IPS-20b (cell line): ENCODE data around the gene TMEM161A.
"Not testable (repeated sequence)": the region's sequence is repeated elsewhere in the genome, so short reads cannot be mapped to it uniquely, and the experiment has no call there.

Experiments used
- H3K27ac ChIP-seq: one replicate; pipeline ENCODE4 v1.5.1; 2013; ENCODE audit warnings: low read length
- H3K27me3 ChIP-seq: 2 replicates; pipeline ENCODE4 v1.6.1; 2013; ENCODE audit warnings: mild to moderate bottlenecking, low read length, inconsistent platforms; ENCODE audit not compliant: insufficient read depth
- H3K36me3 ChIP-seq: 2 replicates; pipeline ENCODE4 v1.6.1; 2013; ENCODE audit warnings: low read depth, mild to moderate bottlenecking, inconsistent platforms, low read length, moderate library complexity; ENCODE audit not compliant: insufficient read depth
- H3K4me1 ChIP-seq: 2 replicates; pipeline ENCODE4 v1.6.1; 2013; ENCODE audit warnings: mild to moderate bottlenecking, control low read depth, inconsistent platforms, low read length, moderate library complexity; ENCODE audit not compliant: insufficient read depth
- H3K4me3 ChIP-seq: 2 replicates; pipeline ENCODE4 v1.5.1; 2013; ENCODE audit warnings: mild to moderate bottlenecking, low read length, inconsistent platforms
- H3K9ac ChIP-seq: 2 replicates; pipeline ENCODE4 v1.6.1; 2013; ENCODE audit warnings: low read depth, mild to moderate bottlenecking, inconsistent platforms, low read length, moderate library complexity
- H3K9me3 ChIP-seq: 2 replicates; pipeline ENCODE4 v1.6.1; 2013; ENCODE audit warnings: mild to moderate bottlenecking, low read depth, low read length, inconsistent platforms; ENCODE audit not compliant: insufficient read depth

Gene TMEM161A

DNA sequence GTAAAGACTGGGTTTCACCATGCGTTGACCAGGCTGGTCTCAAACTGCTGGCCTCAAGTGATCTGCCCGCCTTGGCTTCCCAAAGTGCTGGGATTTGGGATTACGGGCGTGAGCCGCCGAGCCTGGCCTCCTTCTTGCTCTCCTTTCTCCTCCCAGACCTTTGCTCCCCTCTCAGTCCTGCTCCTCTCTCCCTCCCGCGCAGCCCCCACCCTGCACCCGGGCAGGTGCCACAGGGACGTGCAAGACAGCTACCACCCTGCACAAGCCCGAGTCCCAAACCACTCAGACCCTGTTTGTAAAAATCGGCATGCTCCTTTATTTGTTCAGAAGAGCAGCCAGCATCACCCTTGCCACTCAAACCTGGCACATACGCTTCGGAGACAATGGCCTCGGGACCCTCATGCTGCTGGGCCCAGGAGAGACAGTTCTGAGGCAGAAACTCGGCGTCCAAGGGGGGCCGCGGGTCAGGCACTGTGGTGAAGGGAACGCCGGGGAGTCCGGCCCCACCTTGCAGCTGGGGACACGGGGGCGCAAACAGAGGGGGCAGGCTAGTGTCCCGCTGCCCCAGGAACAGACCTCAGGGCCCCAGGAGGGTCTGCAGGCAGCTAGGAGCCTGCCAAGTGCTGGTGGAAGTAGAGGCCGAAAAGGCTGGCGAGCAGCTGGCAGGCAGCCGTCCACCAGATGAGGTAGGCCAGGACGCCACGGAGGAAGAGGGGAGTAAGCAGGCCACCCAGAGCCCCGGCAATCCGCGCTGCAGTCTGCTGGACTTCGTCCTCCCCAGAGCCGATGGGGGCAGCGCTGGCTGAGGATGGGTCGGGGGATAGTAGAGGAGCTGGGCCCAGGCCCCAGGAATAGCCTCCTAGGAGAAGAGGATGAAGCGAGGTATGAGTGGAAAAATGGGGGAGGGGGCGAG, 18.7 kb downstream of the TMEM161A start:
- Histone ChIP-seq H3K27ac (no peak overlapping the region), H3K9ac (peak overlapping the region; percentile 45; the same call in 1 of the 2 replicates), H3K36me3 (peaks cover 13% of the 10 kb centered on the region; the same call in 1 of the 2 replicates)

DNA sequence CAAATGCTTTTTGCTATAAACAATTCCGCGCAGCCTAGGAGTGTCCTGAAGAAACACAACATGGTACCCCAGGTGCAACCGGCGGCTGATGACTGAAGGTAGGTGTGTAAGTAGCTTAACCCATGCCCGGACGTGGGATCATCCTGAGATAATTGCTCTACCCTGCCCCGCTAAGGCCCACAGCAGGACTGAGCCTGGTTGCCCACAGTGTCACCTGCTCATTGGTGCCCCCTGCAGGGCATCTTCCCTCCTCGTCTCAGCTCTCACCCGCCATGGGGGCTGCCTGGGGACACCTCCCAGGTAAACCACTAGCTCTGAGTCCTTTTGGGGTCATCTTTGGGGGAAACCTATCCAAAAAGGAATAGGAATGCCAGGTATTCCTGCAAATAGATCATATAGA, 22.3 kb downstream of the TMEM161A start:
- peaks cover 5% of the 10 kb centered on the region; the same call in 1 of the 2 replicates for H3K4me1 ChIP-seq
- H3K9ac ChIP-seq, result no peak overlapping the region
- H3K4me3 ChIP-seq, result no peak overlapping the region
- no peaks in the 10 kb centered on the region for H3K27me3 ChIP-seq
- H3K27ac ChIP-seq, result no peak overlapping the region
- H3K36me3 ChIP-seq, result peaks cover 13% of the 10 kb centered on the region; the same call in 1 of the 2 replicates
- H3K9me3 ChIP-seq, result no peaks in the 10 kb centered on the region

More for the DNA sequence above, 18.7 kb downstream of the TMEM161A start:
- no peak overlapping the region for H3K4me3 ChIP-seq
- H3K9me3 ChIP-seq, result no peaks in the 10 kb centered on the region
- no peaks in the 10 kb centered on the region for H3K27me3 ChIP-seq
- peaks cover 7% of the 10 kb centered on the region; the same call in 1 of the 2 replicates for H3K4me1 ChIP-seq

- Histone ChIP-seq H3K36me3 (no peaks in the 10 kb centered on the region), H3K9ac (no peak overlapping the region), H3K27ac (no peak overlapping the region), H3K27me3 (no peaks in the 10 kb centered on the region), H3K9me3 (no peaks in the 10 kb centered on the region), H3K4me1 (no peaks in the 10 kb centered on the region; the same call in 1 of the 2 replicates), H3K4me3 (no peak overlapping the region)
Measured at GRCh38 chr19:19113040-19113626, 25.1 kb downstream of the TMEM161A start.

DNA sequence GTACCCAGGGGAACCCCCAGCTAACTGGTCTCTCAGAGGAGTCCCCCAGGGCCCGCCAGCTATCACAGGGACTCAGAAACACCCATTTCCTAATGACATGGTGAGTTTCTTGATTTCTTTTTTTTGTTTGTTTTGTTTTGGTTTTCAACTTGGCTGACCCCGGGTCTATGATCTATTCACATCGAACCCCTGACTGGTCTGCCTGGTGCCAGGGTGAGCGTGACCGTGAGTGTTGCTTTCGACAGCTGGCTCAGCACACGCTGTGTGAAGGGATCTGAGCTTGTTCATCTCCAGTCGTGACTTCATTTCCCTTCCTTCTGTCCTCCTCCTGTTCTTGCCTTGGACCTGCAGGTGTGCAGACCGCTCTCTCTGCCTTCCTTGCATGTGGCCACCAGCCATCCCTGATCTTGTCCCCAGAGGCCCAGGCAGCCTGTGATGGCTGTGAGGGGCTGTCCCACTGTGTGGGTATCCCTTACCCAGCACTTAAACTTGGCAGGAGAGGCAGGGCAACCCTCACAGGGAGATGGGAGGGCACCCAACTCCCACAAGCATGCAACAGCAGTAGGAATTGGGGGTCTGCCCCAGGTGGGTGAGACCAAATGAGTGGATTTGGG, 26.2 kb downstream of the TMEM161A start:
- H3K27me3 ChIP-seq, result no peaks in the 10 kb centered on the region
- H3K36me3 ChIP-seq, result no peaks in the 10 kb centered on the region
- no peak overlapping the region for H3K9ac ChIP-seq
- no peaks in the 10 kb centered on the region; the same call in 1 of the 2 replicates for H3K4me1 ChIP-seq
- H3K9me3 ChIP-seq, result no peaks in the 10 kb centered on the region
- H3K27ac ChIP-seq, result no peak overlapping the region
- H3K4me3 ChIP-seq, result no peak overlapping the region

DNA sequence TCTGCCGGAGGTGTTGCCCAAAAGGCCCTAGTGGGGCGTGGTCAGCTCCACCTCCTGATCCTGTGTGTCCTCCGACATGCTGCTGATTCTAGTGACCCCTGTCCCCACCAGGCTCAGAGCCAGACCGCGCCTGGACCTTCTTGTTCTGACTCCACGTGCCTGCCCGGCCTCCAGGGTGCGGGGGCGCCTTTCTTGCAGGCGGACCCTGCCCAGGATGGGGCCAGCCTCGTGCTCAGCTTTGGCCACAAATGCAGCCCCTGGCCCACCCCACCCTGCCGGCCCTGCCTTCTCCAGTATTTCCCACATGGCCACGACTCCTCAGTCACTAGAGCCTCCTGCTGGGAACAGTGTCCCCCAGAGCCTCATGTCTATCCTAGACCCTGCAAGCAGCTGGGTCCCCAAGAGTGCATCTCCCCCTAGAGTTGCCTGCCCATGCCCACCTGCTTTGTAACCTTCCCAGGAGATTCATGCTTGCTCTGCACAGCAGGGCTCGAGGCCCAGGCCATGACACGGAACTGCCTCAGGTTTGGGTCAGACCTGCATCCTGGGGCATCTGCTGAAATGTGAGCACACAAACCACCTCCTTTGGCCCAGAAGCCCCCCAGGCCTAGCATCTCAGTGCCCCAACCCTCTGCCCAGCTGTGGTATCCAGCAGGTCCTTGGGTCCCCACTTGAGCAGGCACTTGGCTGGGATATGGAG, 27.0 kb downstream of the TMEM161A start:
- no peak overlapping the region for H3K9ac ChIP-seq
- no peak overlapping the region for H3K4me3 ChIP-seq
- H3K4me1 ChIP-seq, result no peaks in the 10 kb centered on the region; the same call in 1 of the 2 replicates
- no peaks in the 10 kb centered on the region for H3K36me3 ChIP-seq
- no peaks in the 10 kb centered on the region for H3K9me3 ChIP-seq
- H3K27me3 ChIP-seq, result no peaks in the 10 kb centered on the region
- H3K27ac ChIP-seq, result no peak overlapping the region

DNA sequence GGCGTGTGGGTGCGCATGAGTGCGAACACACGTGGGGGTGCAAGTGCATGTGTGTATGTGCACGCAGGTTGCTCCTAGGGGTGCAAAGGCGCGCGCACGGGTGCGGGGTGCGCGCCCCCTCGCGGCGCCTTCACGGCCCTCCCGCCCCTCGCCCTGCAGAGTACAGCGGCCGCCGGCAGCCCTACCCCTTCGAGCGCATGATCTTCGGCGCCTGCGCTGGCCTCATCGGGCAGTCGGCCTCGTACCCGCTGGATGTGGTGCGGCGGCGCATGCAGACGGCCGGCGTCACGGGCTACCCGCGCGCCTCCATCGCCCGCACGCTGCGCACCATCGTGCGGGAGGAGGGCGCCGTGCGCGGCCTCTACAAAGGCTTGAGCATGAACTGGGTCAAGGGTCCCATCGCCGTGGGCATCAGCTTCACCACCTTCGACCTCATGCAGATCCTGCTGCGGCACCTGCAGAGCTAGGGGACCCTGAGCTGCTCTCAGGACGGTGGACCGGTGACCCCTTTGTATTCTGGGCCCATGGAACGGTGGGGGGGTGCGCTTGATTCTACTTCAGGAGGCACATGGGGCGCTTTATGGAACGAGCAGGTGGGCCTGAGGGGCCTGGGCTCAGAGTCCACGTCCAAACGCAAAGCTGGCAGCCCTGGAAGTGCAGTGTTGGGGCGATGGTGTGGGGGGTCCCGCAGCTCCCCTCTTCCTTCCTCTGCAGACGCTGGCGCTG, 27.7 kb downstream of the TMEM161A start:
- Histone ChIP-seq H3K9me3 (no peaks in the 10 kb centered on the region), H3K27me3 (no peaks in the 10 kb centered on the region), H3K27ac (no peak overlapping the region), H3K9ac (no peak overlapping the region), H3K4me3 (no peak overlapping the region), H3K4me1 (peaks cover 4% of the 10 kb centered on the region; the same call in 1 of the 2 replicates), H3K36me3 (no peaks in the 10 kb centered on the region)

- Histone ChIP-seq H3K36me3 (no peaks in the 10 kb centered on the region), H3K4me1 (peaks cover 4% of the 10 kb centered on the region; the same call in 1 of the 2 replicates), H3K27ac (no peak overlapping the region), H3K9ac (no peak overlapping the region), H3K4me3 (no peak overlapping the region), H3K27me3 (no peaks in the 10 kb centered on the region), H3K9me3 (no peaks in the 10 kb centered on the region)
Measured at GRCh38 chr19:19109601-19110000, 28.7 kb downstream of the TMEM161A start.

- H3K4me1 ChIP-seq, result peaks cover 4% of the 10 kb centered on the region; the same call in 1 of the 2 replicates
- H3K9me3 ChIP-seq, result no peaks in the 10 kb centered on the region
- H3K27me3 ChIP-seq, result no peaks in the 10 kb centered on the region
- H3K36me3 ChIP-seq, result no peaks in the 10 kb centered on the region
- no peak overlapping the region for H3K4me3 ChIP-seq
- H3K9ac ChIP-seq, result no peak overlapping the region
- H3K27ac ChIP-seq, result no peak overlapping the region
Measured at GRCh38 chr19:19107654-19108053, 30.6 kb downstream of the TMEM161A start.

- H3K27me3 ChIP-seq, H3K9me3 ChIP-seq, H3K4me1 ChIP-seq, H3K4me3 ChIP-seq, H3K36me3 ChIP-seq, H3K27ac ChIP-seq, H3K9ac ChIP-seq: not testable (repeated sequence)
Measured at GRCh38 chr19:19106938-19107337, 31.3 kb downstream of the TMEM161A start.

DNA sequence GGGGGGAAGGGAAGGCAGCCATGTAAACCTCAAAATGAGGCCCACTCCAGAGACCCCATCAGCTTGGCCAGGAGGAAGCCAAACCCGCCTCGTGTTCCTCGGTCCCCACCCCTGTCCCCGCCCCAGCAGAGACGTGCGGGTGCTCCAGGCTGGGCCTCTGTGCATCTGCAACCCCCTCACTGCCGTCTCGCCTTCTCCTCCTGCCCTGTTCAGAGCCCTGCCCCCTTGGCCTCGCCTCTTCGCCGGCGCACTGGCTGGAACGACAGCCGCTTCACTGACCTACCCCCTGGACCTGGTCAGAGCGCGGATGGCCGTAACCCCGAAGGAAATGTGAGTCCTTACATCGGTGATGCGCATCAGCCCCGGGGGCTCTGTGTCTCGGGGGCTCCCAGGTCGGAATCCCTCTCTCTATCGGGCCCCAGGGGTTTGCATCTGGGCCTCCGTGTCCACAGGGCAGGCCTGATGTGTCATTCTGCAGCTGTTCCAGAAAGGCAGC, 32.2 kb downstream of the TMEM161A start:
- H3K27me3 ChIP-seq, result no peaks in the 10 kb centered on the region; the same call in 1 of the 2 replicates
- H3K36me3 ChIP-seq, result no peaks in the 10 kb centered on the region
- peak overlapping the region; percentile 65 for H3K4me3 ChIP-seq
- no peaks in the 10 kb centered on the region for H3K9me3 ChIP-seq
- H3K4me1 ChIP-seq, result peaks cover 4% of the 10 kb centered on the region; the same call in 1 of the 2 replicates
- peak overlapping the region; percentile 54 for H3K27ac ChIP-seq
- H3K9ac ChIP-seq, result peak overlapping the region; percentile 68; the same call in 1 of the 2 replicates
